Cardiac muscle cell (in vitro differentiated cells and primary cell): Measurements from ENCODE around the gene GRM4. TPM values are rescaled to one million over a fixed set of nuclear protein-coding genes. Genes with fewer than 3 reads are reported as not detected.

Experiments used
- DNase-seq, 2 donors: peaks; one replicate each; pipeline versions ENCODE4 v3.0.0 to v3.0.0-alpha.2; 2010 to 2017; ENCODE audit warnings: low read depth in 1 of 2, low spot score in 1 of 2
- H3K27ac ChIP-seq: fragments of 200-600 bp; sonication (generic); 2 replicates; pipeline ENCODE4 v1.5.1; 2016
- H3K27me3 ChIP-seq: fragments of 200-600 bp; sonication (generic); 2 replicates; pipeline ENCODE4 v1.6.0; 2016; ENCODE audit warnings: control low read depth
- H3K36me3 ChIP-seq: fragments of 200-600 bp; sonication (generic); 2 replicates; pipeline ENCODE4 v1.5.1; 2016; ENCODE audit warnings: control low read depth
- H3K4me1 ChIP-seq: fragments of 200-600 bp; sonication (generic); 2 replicates; pipeline ENCODE4 v1.8.1; 2017; ENCODE audit warnings: low read depth, mild to moderate bottlenecking, mixed run types
- H3K4me3 ChIP-seq: fragments of 200-600 bp; sonication (generic); 2 replicates; pipeline ENCODE4 v1.5.1; 2016; ENCODE audit warnings: mild to moderate bottlenecking
- H3K9me3 ChIP-seq: fragments of 200-600 bp; sonication (generic); 2 replicates; pipeline ENCODE4 v1.5.1; 2017; ENCODE audit warnings: low read depth, mild to moderate bottlenecking, control low read depth
- CTCF ChIP-seq: IDR thresholded peaks from 2 replicates; pipeline ENCODE4 v1.5.1; 2012; ENCODE audit warnings: low read depth, mild to moderate bottlenecking, low read length
- polyA plus RNA-seq: library from polyadenylated mRNA; unstranded; fragments of >200 nt; fragmentation: Nextera tagmentation; extraction: Ambion mirVana; gene quantifications from 2 replicates; pipeline ENCODE4 v1.2.1, GENCODE V29; 2016
- total RNA-seq: library from RNA; depleted of rRNA; stranded (reverse); fragments of >200 nt; gene quantifications from 2 replicates; pipeline ENCODE4 v1.2.3, GENCODE V29; 2016

The GRM4 gene
- total and polyA plus RNA-seq, 2 experiments from 2014 or later: 0.31 to 0.42 TPM

- no peaks in the 10 kb centered on the region for H3K4me1 ChIP-seq
- no peak for TF ChIP-seq CTCF
- no peak for DNase-seq
These were observed 70.0 kb downstream of the GRM4 start for GRCh38 chr6:34075906-34076305.

GRCh38 chr6:34074064-34074742, 71.7 kb downstream of the GRM4 start:
- Histone ChIP-seq H3K27me3 (no peaks in the 10 kb centered on the region), H3K27ac (no peak overlapping the region), H3K4me3 (no peak overlapping the region), H3K9me3 (no peaks in the 10 kb centered on the region), H3K4me1 (no peaks in the 10 kb centered on the region), H3K36me3 (no peaks in the 10 kb centered on the region)
- no peak for DNase-seq
- TF ChIP-seq CTCF: no peak

More at GRCh38 chr6:34075906-34076305, 70.0 kb downstream of the GRM4 start:
- H3K27me3 ChIP-seq: no peaks in the 10 kb centered on the region
- no peak overlapping the region for H3K4me3 ChIP-seq
- H3K27ac ChIP-seq: no peak overlapping the region
- H3K36me3 ChIP-seq: no peaks in the 10 kb centered on the region
- H3K9me3 ChIP-seq: no peaks in the 10 kb centered on the region

- no peak overlapping the region for H3K27ac ChIP-seq
- no peak for DNase-seq
- no peaks in the 10 kb centered on the region for H3K9me3 ChIP-seq
- H3K4me3 ChIP-seq: no peak overlapping the region
- H3K4me1 ChIP-seq: no peaks in the 10 kb centered on the region
- no peak for TF ChIP-seq CTCF
- H3K27me3 ChIP-seq: no peaks in the 10 kb centered on the region
- H3K36me3 ChIP-seq: no peaks in the 10 kb centered on the region
These were observed 72.3 kb downstream of the GRM4 start for GRCh38 chr6:34073540-34073939.

- no peaks in the 10 kb centered on the region for H3K27me3 ChIP-seq
- no peak overlapping the region for H3K27ac ChIP-seq
- DNase-seq: no peak
- no peak for TF ChIP-seq CTCF
- no peaks in the 10 kb centered on the region for H3K9me3 ChIP-seq
- no peaks in the 10 kb centered on the region for H3K4me1 ChIP-seq
- no peaks in the 10 kb centered on the region for H3K36me3 ChIP-seq
- no peak overlapping the region for H3K4me3 ChIP-seq
These were observed 73.2 kb downstream of the GRM4 start for GRCh38 chr6:34072727-34073126.

GRCh38 chr6:34071884-34072379, 74.0 kb downstream of the GRM4 start:
- H3K4me1 ChIP-seq: no peaks in the 10 kb centered on the region
- H3K27ac ChIP-seq: no peak overlapping the region
- no peaks in the 10 kb centered on the region for H3K9me3 ChIP-seq
- no peak overlapping the region for H3K4me3 ChIP-seq
- no peaks in the 10 kb centered on the region for H3K27me3 ChIP-seq
- DNase-seq: no peak
- H3K36me3 ChIP-seq: no peaks in the 10 kb centered on the region
- no peak for TF ChIP-seq CTCF
